ENCODE measurements around the gene SAFB. TPM values are rescaled to one million over a fixed set of nuclear protein-coding genes. Genes with fewer than 3 reads are reported as not detected.

SAFB gene
- total RNA-seq, 1 donor from 2014 or later = 132 TPM

DNA sequence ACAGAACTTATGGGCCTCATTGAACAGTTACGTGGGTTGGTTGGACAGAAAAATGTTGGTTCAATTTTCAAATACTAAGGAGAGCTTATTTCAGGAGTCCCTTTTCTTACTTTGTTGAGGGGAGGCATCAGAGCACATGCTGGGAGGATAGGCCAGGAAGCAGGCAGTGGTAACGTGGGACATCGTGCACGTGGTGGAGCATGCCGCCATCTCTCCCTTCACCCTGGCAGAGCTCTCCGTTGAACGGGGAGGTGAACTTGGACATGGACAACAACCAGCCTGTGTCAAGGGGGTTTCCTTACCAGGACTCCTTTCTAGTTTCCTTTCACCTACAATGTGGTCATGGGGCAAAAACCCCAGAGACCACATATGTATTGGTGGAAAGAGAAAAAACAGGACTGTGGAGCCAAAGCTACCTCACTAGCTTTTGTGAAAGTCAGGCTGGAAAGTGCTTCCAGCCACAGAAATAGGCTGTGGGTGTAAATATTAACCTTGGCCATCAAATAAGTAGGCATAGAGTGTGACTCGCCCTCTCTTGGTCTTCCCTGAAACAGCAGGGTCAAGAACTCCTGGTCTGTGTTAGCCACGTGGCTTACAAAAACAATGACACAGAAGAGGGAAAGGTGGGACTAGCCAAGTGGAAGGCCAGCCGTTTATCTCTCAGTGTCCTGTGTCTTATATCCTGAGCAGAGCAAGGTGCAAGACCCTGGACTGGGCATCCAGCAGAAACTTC is 43.1 kb downstream of the SAFB start:
- peaks cover 5% of the 10 kb centered on the region for H3K4me1 Mint-ChIP-seq (ENCODE audit: low read depth)
- no peaks in the 10 kb centered on the region for H3K27me3 Mint-ChIP-seq (ENCODE audit: low read depth)
- no peak for DNase-seq (ENCODE audit: low spot score)
- H3K36me3 Mint-ChIP-seq (ENCODE audit: low read depth) = peaks cover 77% of the 10 kb centered on the region
- H3K4me3 Mint-ChIP-seq (ENCODE audit: low read depth) = no peak overlapping the region
- H3K9me3 Mint-ChIP-seq = no peaks in the 10 kb centered on the region
- intact Hi-C loops (cut with micrococcal nuclease) = no loop called here
- H3K27ac Mint-ChIP-seq = peak overlapping the region; percentile 43

DNA sequence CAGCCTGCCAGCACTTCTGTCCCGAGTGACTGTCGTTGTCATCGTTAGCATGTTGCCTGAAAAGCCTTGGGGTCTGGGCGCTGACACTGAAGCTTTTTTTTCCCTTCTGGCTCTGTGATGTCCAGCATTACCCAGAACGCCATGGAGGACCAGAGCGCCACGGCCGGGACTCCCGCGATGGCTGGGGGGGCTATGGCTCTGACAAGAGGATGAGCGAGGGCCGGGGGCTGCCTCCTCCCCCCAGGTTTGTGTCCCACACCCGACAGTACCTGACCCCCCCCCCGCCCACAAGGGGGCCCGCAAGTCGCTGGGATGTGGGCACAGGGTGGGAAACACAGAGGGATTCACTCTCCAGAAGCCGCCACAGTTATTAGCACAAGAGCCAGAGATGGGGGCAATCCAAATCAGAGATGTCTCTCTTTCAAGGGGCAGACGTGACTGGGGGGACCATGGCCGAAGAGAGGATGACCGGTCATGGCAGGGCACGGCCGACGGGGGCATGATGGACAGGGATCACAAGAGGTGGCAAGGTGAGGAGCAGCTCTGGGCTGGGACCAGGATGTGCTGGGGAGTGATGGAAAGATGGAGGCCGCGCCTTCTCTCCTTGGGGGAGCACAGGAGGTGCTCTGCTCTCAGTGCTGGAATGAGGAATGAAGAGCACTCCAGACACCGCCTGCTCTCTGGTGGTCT is 44.2 kb downstream of the SAFB start:
- DNase-seq (ENCODE audit: low spot score) = no peak
- Mint-ChIP-seq H3K27me3 (ENCODE audit: low read depth) (no peaks in the 10 kb centered on the region), H3K9me3 (no peaks in the 10 kb centered on the region), H3K27ac (no peak overlapping the region), H3K4me1 (ENCODE audit: low read depth) (peaks cover 5% of the 10 kb centered on the region), H3K36me3 (ENCODE audit: low read depth) (peaks cover 76% of the 10 kb centered on the region), H3K4me3 (ENCODE audit: low read depth) (no peak overlapping the region)
- intact Hi-C loops (cut with micrococcal nuclease) = no loop called here

DNA sequence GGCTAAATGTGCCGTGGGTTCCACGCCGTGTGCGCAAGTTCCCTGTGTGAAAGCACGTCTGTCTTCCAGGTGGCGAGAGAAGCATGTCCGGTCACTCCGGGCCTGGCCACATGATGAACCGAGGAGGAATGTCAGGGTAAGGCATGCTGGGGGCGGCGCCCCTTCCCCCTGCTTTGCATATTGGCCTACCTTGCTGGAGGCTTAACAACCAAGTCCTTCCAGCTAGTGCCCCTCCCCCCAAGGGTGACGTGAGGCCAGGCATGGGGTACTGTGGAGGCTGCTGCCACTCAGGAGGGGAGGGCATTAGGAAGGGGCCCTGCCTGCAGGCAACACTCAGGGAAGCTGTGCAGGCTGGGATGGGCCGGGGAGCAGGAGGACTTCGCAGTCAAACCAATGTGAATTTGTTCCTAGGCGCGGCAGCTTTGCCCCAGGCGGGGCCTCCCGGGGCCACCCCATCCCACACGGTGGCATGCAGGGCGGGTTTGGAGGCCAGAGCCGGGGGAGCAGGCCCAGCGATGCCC is 44.9 kb downstream of the SAFB start:
- DNase-seq (ENCODE audit: low spot score) = no peak
- H3K27ac Mint-ChIP-seq = no peak overlapping the region

GRCh38 chr19:5669212-5669611 is 46.3 kb downstream of the SAFB start:
- intact Hi-C loops (cut with micrococcal nuclease) = no loop called here
- Mint-ChIP-seq H3K36me3 (ENCODE audit: low read depth) (peaks cover 77% of the 10 kb centered on the region), H3K4me1 (ENCODE audit: low read depth) (peaks cover 5% of the 10 kb centered on the region), H3K4me3 (ENCODE audit: low read depth) (no peak overlapping the region), H3K27ac (no peak overlapping the region), H3K9me3 (no peaks in the 10 kb centered on the region), H3K27me3 (ENCODE audit: low read depth) (no peaks in the 10 kb centered on the region)
- DNase-seq (ENCODE audit: low spot score) = no peak

More for the DNA sequence above, 44.9 kb downstream of the SAFB start:
- Mint-ChIP-seq H3K27me3 (ENCODE audit: low read depth) (no peaks in the 10 kb centered on the region), H3K9me3 (no peaks in the 10 kb centered on the region), H3K4me1 (ENCODE audit: low read depth) (peaks cover 5% of the 10 kb centered on the region), H3K4me3 (ENCODE audit: low read depth) (no peak overlapping the region), H3K36me3 (ENCODE audit: low read depth) (peaks cover 77% of the 10 kb centered on the region)
- intact Hi-C loops (cut with micrococcal nuclease) = no loop called here

DNA sequence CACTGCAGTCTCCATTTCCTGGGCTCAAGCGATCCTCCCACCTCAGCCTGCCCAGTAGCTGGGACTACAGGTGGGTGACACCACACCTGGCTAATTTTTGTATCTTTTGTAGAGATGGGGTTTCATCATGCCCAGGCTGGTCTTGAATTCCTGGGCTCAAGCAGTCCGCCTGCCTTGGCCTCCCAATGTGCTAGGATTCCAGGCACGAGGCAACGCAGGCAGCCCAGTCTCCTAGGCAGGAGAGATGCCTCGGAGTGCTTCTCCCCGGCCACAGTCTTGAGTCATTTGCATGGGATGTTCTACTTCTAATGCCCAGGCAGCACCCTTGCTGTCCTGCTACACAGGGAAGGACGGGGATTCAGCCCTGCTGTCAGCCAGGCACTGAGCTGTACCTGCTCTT is 48.7 kb downstream of the SAFB start:
- Mint-ChIP-seq H3K9me3 (no peaks in the 10 kb centered on the region), H3K36me3 (ENCODE audit: low read depth) (peaks cover 53% of the 10 kb centered on the region), H3K4me3 (ENCODE audit: low read depth) (no peak overlapping the region), H3K27me3 (ENCODE audit: low read depth) (no peaks in the 10 kb centered on the region), H3K27ac (no peak overlapping the region), H3K4me1 (ENCODE audit: low read depth) (no peaks in the 10 kb centered on the region)
- intact Hi-C loops (cut with micrococcal nuclease) = no loop called here
- no peak for DNase-seq (ENCODE audit: low spot score)

DNA sequence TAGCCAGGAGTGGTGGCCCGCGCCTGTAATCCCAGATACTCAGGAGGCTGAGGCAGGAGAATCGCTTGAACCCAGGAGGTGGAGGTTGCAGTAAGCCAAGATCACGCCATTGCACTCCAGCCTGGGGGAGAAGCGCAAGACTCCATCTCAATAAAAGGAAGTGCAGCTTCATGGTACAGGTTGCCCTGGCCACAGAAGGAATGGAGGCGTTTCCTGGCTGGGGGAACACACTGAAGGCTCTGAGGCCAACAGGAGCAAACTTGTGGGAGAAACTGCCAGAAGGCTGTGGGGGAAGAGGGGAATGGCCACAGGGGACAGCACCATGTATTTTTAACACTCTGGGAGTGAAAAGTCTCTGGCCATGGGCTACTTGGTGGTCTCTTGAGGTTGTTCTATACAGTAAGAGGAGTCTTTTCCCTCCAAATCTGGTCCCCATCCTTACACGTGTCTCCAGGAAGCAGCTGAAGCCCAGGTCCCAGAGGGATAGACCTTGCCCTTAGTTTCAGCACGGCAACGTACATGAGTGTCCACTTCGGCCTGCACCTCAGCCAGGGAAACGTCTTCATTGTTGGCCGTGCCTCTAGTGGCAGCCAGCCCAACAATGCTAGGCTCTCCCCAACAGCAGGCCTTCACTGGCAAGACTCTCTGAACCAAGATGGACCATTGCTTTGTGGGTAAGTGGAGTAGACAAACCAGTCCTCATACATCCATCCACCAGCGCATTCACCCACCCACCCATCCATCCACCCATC is 50.0 kb downstream of the SAFB start:
- H3K9me3 Mint-ChIP-seq = no peaks in the 10 kb centered on the region
- no peak for DNase-seq (ENCODE audit: low spot score)
- intact Hi-C loops (cut with micrococcal nuclease) = no loop called here
- no peak overlapping the region for H3K27ac Mint-ChIP-seq
- peaks cover 42% of the 10 kb centered on the region for H3K36me3 Mint-ChIP-seq (ENCODE audit: low read depth)
- no peaks in the 10 kb centered on the region for H3K27me3 Mint-ChIP-seq (ENCODE audit: low read depth)
- H3K4me3 Mint-ChIP-seq (ENCODE audit: low read depth) = no peak overlapping the region
- no peaks in the 10 kb centered on the region for H3K4me1 Mint-ChIP-seq (ENCODE audit: low read depth)

GRCh38 chr19:5673752-5674151 is 50.9 kb downstream of the SAFB start:
- no peak for DNase-seq (ENCODE audit: low spot score)
- intact Hi-C loops (cut with micrococcal nuclease) = no loop called here
- H3K4me1 Mint-ChIP-seq (ENCODE audit: low read depth) = no peaks in the 10 kb centered on the region
- H3K4me3 Mint-ChIP-seq (ENCODE audit: low read depth) = no peak overlapping the region
- H3K36me3 Mint-ChIP-seq (ENCODE audit: low read depth) = peaks cover 37% of the 10 kb centered on the region
- H3K27me3 Mint-ChIP-seq (ENCODE audit: low read depth) = no peaks in the 10 kb centered on the region
- H3K27ac Mint-ChIP-seq = no peak overlapping the region
- H3K9me3 Mint-ChIP-seq = no peaks in the 10 kb centered on the region

- intact Hi-C loops (cut with micrococcal nuclease) = no loop called here
- H3K27ac Mint-ChIP-seq = no peak overlapping the region
- H3K9me3 Mint-ChIP-seq = no peaks in the 10 kb centered on the region
- H3K36me3 Mint-ChIP-seq (ENCODE audit: low read depth) = peaks cover 28% of the 10 kb centered on the region
- H3K27me3 Mint-ChIP-seq (ENCODE audit: low read depth) = no peaks in the 10 kb centered on the region
- H3K4me3 Mint-ChIP-seq (ENCODE audit: low read depth) = no peak overlapping the region
- peaks cover 4% of the 10 kb centered on the region for H3K4me1 Mint-ChIP-seq (ENCODE audit: low read depth)
- no peak for DNase-seq (ENCODE audit: low spot score)
Observed at GRCh38 chr19:5674714-5675113, 51.8 kb downstream of the SAFB start.

DNA sequence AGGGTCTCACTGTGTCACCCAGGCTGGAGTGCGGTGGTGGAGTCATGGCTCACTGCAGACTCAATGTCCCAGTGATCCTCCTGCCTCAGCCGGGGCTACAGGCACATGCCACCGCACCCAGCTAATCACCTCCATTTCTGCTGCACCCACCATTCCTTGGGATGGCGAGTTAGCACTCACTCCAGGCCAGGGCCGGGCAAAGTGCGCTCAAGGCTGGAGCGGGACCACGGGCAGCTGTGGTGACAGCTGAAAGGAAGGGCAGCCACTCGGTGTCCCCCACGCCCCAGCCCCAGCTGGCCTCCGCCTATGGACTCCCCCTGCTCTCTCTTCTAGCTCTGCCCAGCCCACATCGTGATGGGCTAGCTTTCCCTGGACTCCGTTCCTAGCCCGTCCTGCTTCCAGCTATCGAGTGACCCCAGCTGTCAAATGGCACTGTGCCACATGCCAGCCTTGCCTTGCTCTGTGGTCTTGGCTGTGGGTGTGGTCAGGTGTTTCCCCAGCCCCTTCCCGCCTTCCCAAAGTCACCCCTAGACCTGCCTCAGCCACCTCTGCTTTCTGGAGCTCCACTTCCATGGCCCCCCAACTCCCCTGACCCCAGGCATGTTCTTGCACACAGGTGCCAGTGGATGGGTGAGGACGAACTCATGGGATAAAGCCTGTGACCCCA is 53.4 kb downstream of the SAFB start:
- no peak overlapping the region for H3K4me3 Mint-ChIP-seq (ENCODE audit: low read depth)
- peaks cover 23% of the 10 kb centered on the region for H3K36me3 Mint-ChIP-seq (ENCODE audit: low read depth)
- no peaks in the 10 kb centered on the region for H3K9me3 Mint-ChIP-seq
- peaks cover 4% of the 10 kb centered on the region for H3K4me1 Mint-ChIP-seq (ENCODE audit: low read depth)
- DNase-seq (ENCODE audit: low spot score) = no peak
- H3K27ac Mint-ChIP-seq = no peak overlapping the region
- intact Hi-C loops (cut with micrococcal nuclease) = no loop called here
- no peaks in the 10 kb centered on the region for H3K27me3 Mint-ChIP-seq (ENCODE audit: low read depth)

- intact Hi-C loops (cut with micrococcal nuclease) = no loop called here
- no peak for DNase-seq (ENCODE audit: low spot score)
- no peak overlapping the region for H3K27ac Mint-ChIP-seq
- H3K27me3 Mint-ChIP-seq (ENCODE audit: low read depth) = no peaks in the 10 kb centered on the region
- H3K4me3 Mint-ChIP-seq (ENCODE audit: low read depth) = no peak overlapping the region
- no peaks in the 10 kb centered on the region for H3K9me3 Mint-ChIP-seq
- peaks cover 21% of the 10 kb centered on the region for H3K36me3 Mint-ChIP-seq (ENCODE audit: low read depth)
- peaks cover 9% of the 10 kb centered on the region for H3K4me1 Mint-ChIP-seq (ENCODE audit: low read depth)
Observed at GRCh38 chr19:5676772-5677105, 53.9 kb downstream of the SAFB start.

DNA sequence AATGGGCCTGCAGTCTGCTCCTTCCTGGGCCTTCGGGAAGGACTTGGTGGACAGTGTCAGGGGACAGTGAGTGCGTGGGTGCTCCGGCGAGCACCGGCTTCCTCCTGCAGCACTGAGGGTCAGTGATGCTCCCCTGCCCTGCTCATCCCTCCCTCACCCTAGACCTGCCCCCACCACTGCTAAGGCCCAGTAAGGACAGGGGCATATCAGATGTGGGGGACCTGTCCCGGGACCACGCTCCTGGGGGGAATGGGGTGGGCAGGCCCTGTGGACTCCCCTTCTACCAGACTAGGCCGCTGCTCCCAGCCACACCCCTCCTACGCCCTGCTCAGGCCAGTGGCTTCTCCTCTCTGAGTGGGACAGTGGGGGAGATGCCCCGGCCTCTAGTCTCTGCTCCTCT is 54.3 kb downstream of the SAFB start:
- H3K4me1 Mint-ChIP-seq (ENCODE audit: low read depth) = peaks cover 12% of the 10 kb centered on the region
- H3K9me3 Mint-ChIP-seq = no peaks in the 10 kb centered on the region
- H3K27ac Mint-ChIP-seq = no peak overlapping the region
- H3K36me3 Mint-ChIP-seq (ENCODE audit: low read depth) = peaks cover 17% of the 10 kb centered on the region
- H3K4me3 Mint-ChIP-seq (ENCODE audit: low read depth) = no peak overlapping the region
- DNase-seq (ENCODE audit: low spot score) = no peak
- intact Hi-C loops (cut with micrococcal nuclease) = no loop called here
- H3K27me3 Mint-ChIP-seq (ENCODE audit: low read depth) = no peaks in the 10 kb centered on the region

- Mint-ChIP-seq H3K27ac (no peak overlapping the region), H3K27me3 (ENCODE audit: low read depth) (no peaks in the 10 kb centered on the region), H3K9me3 (no peaks in the 10 kb centered on the region), H3K4me1 (ENCODE audit: low read depth) (peaks cover 12% of the 10 kb centered on the region), H3K4me3 (ENCODE audit: low read depth) (no peak overlapping the region), H3K36me3 (ENCODE audit: low read depth) (peaks cover 13% of the 10 kb centered on the region)
- DNase-seq (ENCODE audit: low spot score) = no peak
- intact Hi-C loops (cut with micrococcal nuclease) = no loop called here
Observed at GRCh38 chr19:5677580-5677979, 54.7 kb downstream of the SAFB start.

All from activated T-helper 2 cell treated with anti-CD3 and anti-CD28 coated beads, Interferon-gamma antibody, Interleukin-2, Interleukin-4, amounts not matched to agents 10 μg/mL and 5 μg/mL and 100 μg/mL, durations not matched to agents 14 hours and 24 hours and 36 hours (primary cell).